Coronary artery (tissue), 2 donors: ENCODE results near the gene TSSC4.

ENCODE experiments used
- DNase-seq: peaks from one replicate; pipeline ENCODE4 v3.0.0-alpha.2; 2017; ENCODE audit warnings: low spot score
- H3K27ac ChIP-seq, 2 donors: fragments of 200-600 bp; sonication (generic); one replicate each; pipeline ENCODE4 v1.5.1; 2016 to 2019
- H3K4me3 ChIP-seq: fragments of 200-600 bp; sonication (generic); 2 replicates; pipeline ENCODE4 v1.5.1; 2016; ENCODE audit warnings: mild to moderate bottlenecking, moderate library complexity
- CTCF ChIP-seq: fragments of 200-600 bp; sonication (generic); IDR thresholded peaks from one replicate; pipeline ENCODE4 v1.5.1; 2019; ENCODE audit warnings: antibody characterized with exemption

The TSSC4 gene

GRCh38 chr11:2382129-2382517 lies 18.4 kb upstream of the TSSC4 start:
- no peak for DNase-seq
- TF ChIP-seq CTCF: no peak
- Histone ChIP-seq H3K27ac (peak overlapping the region; percentile 95 to 100), H3K4me3 (peak overlapping the region; percentile 49)

DNA sequence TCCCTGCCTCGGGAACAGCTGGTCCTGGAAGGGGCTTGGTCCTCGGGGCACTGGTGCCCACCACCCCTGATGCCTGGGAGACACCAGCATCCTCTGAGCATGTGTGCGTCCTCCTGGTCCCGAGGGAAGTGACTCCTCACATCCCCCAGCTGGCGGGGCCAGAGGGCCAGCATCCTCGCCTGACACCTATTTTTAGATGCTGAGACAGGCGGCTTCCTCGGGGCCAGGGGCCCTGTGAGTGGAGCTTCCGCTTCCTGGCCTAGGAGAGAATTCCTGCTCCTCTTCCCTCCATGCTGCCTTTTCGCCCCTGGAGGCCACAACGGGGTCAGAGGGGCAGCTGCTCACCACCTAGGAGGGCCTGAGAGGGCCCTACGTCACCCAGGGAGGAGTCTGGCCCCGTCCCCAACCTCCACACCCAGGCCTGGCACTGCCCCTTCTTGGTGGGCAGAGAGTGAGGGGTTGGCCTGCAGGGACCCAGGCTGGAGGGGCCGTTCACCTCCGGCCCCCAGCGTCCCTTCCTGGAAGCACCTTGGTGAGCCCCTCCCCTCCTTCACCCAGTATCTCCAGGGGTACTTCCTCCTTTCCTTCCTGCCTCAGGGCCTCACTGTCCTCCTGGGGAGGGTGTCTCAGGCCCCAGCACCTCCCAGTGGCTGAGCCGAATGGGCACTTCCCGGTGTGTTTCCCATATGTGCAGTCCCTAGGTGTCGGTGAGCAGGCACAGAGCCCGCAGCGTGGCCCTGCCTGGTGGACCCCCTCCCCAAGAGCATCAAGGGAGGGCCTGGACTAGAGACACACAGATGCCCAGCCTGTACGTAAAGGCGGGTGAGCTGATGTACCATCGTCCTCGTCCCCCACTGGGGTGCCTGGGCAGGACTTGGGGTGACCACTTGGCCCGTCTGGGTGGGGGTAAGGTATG lies 17.4 kb upstream of the TSSC4 start:
- DNase-seq: no peak
- TF ChIP-seq CTCF: no peak
- H3K4me3 ChIP-seq: peak overlapping the region; percentile 49

DNA sequence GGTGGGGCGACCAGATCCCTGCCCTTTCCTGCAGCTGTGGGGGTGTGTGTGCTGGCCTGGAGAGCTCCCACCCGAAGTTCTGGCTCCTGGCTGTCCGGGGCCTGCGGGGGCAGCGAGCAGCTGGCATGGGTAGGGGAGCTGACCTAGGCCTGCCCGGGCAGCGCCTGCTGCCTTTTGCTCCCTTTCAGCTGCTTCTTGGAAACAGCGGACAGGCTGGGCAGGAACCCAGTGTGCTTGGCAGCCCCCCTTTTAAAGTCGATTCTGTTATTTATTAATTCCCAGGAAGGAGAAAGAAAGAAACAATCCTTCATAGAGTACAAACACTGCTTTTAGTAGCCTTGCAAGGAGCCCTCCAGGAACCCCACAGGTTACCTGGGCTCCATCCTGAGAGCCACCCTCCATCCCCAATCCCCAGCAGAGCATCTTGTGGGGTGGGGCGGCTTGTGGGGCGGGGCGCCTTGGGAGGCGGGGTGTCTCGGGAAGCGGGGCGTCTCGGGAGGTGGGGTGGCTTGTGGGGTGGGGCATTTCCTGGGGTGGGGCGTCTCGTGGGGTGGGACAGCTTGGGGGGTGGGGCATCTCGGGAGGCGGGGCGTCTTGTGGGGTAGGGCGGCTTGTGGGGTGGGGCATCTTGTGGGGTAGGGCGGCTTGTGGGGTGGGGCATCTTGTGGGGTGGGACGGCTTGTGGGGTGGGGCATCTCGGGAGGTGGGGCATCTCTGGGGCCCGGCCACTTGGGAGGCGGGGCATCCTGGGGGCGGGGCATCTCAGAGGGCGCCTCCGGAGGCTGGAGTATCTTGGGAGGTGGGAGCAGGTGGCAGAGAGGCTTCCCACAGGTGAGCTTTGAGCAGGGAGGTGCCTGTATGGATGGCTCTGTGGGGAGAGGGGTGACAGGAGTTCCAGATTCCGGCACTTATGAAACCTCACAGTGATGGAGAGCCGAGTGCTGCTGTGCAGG lies 16.4 kb upstream of the TSSC4 start:
- no peak for DNase-seq
- no peak for TF ChIP-seq CTCF
- peak overlapping the region; percentile 95 to 100 for H3K27ac ChIP-seq
- peak overlapping the region; percentile 49 for H3K4me3 ChIP-seq

More for the DNA sequence above, 17.4 kb upstream of the TSSC4 start:
- H3K27ac ChIP-seq: peak overlapping the region; percentile 95 to 100

GRCh38 chr11:2385156-2386151 lies 15.1 kb upstream of the TSSC4 start:
- TF ChIP-seq CTCF: no peak
- Histone ChIP-seq H3K4me3 (no peak overlapping the region), H3K27ac (peak overlapping the region in 1 of 2 donors; percentile 95)
- DNase-seq: no peak

DNA sequence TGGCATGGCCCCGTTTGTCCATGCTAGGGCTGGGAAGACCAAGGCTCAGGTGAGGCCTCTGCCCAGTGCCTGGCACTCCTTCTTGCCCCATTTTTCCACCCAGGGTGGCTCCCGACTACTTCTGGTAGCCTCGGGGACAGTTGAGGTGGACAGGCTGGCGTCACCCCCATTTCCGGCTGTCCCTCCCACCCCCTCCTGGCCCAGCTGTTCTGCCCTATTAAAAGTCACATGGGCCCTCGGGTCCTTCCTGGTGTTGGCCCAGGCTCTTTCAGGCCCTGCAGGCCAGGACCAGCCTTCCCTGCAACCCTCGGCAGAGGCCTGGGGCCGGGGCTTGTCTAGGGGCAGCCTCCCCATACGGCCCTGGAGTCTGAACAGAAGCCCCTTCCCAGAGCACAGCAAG lies 14.0 kb upstream of the TSSC4 start:
- no peak for DNase-seq
- TF ChIP-seq CTCF: no peak
- H3K4me3 ChIP-seq: peak overlapping the region; percentile 3
- H3K27ac ChIP-seq: peak overlapping the region; percentile 62 to 70
